OCI-LY1 (cell line): ENCODE data around the gene GULP1.

Experiments
- EZH2 ChIP-seq: fragments of 200-600 bp; sonication (generic), shearing (Covaris generic); IDR thresholded peaks from 2 replicates; pipeline ENCODE4 v1.8.0; 2017; ENCODE audit warnings: borderline replicate concordance, mixed run types, mild to moderate bottlenecking, antibody characterized with exemption, low read length, moderate library complexity, mixed read lengths
- TF ChIP-seq, protein P1 (sequence below): fragments of 200-600 bp; sonication (generic), shearing (Covaris generic); IDR thresholded peaks from 2 replicates; pipeline ENCODE4 v1.5.1; 2017; ENCODE audit warnings: mild to moderate bottlenecking, antibody characterized with exemption, low read length, moderate library complexity, mixed read lengths

- TF ChIP-seq, protein P1, sequence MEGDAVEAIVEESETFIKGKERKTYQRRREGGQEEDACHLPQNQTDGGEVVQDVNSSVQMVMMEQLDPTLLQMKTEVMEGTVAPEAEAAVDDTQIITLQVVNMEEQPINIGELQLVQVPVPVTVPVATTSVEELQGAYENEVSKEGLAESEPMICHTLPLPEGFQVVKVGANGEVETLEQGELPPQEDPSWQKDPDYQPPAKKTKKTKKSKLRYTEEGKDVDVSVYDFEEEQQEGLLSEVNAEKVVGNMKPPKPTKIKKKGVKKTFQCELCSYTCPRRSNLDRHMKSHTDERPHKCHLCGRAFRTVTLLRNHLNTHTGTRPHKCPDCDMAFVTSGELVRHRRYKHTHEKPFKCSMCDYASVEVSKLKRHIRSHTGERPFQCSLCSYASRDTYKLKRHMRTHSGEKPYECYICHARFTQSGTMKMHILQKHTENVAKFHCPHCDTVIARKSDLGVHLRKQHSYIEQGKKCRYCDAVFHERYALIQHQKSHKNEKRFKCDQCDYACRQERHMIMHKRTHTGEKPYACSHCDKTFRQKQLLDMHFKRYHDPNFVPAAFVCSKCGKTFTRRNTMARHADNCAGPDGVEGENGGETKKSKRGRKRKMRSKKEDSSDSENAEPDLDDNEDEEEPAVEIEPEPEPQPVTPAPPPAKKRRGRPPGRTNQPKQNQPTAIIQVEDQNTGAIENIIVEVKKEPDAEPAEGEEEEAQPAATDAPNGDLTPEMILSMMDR: no peak
- TF ChIP-seq EZH2: no peak
Measured at GRCh38 chr2:188365058-188365641, 73.5 kb downstream of the GULP1 start.
